Stimulated activated CD8-positive, alpha-beta memory T cell treated with anti-CD3 and anti-CD28 coated beads, Interleukin-15, amount 100 ng/mL, for 4 hours (primary cell): ENCODE data around the gene MIP.
A peak's percentile ranks its signal among the peaks of the same experiment; 100 is the strongest.
"Not testable (repeated sequence)": the region's sequence is repeated elsewhere in the genome, so short reads cannot be mapped to it uniquely, and the experiment has no call there.

Source experiments
- DNase-seq, 2 donors: peaks; one replicate each; pipeline ENCODE4 v3.0.0-alpha.2; 2020; ENCODE audit warnings: low read depth in 2 of 2

Gene MIP

DNA sequence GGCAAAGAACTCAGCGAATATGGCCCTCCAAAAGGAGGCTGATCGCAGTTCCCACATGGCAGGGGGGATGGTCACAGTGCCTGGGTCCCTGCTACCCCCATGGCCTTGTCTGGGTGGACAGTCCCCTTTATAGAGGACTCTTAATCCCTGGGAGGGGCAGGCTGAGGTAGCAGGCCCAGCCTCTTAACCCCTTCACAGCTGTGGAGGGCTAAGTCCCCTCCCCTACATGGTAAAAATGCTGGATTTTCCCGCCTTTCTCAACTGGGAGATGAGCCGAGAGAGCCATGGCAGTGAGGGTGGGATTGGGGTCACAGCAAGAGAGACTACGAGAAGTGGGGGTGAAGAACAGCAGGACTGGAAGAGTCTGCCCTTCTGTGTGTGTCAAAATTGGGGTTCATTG, at the start of gene MIP:
Gene MIP (minus strand): TSS at position 101 of the 400 bp plus-strand sequence. CDS start 44 bp downstream, at position 57.
- DNase-seq = no peak

DNA sequence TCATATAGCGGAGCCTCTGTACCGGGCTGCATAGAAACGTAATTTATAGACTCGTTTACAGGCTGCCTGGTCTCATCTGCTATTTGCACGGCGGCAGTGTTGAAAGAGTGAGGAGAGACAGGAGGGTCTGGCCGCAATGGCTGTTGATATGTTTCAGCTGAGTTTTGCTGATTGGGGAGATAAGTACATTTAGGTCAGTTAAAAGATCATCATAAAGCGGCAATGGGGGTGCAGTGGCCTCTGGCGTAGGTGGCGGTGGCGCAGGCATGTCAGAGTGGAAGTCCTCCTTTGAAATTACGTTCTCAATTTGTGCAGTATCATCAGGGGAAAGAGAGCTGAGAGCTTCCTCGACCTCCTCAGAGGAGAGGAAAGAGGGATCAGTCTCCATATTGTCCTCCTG, 45.4 kb upstream of the MIP start:
- not testable (repeated sequence) for DNase-seq

DNA sequence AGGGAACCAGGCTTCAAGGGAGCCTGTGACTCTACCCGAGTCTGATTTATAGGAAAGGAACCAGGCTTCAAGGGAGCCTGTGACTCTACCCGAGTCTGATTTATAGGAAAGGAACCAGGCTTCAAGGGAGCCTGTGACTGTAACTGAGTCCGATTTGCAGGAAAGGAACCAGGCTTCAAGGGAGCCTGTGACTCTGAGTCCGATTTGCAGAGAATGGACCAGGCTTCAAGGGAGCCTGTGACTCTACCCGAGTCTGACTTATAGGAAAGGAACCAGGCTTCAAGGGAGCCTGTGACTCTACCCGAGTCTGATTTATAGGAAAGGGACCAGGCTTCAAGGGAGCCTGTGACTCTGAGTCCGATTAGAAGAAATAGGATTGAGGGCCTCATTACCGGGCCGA, 45.0 kb upstream of the MIP start:
- not testable (repeated sequence) for DNase-seq

DNA sequence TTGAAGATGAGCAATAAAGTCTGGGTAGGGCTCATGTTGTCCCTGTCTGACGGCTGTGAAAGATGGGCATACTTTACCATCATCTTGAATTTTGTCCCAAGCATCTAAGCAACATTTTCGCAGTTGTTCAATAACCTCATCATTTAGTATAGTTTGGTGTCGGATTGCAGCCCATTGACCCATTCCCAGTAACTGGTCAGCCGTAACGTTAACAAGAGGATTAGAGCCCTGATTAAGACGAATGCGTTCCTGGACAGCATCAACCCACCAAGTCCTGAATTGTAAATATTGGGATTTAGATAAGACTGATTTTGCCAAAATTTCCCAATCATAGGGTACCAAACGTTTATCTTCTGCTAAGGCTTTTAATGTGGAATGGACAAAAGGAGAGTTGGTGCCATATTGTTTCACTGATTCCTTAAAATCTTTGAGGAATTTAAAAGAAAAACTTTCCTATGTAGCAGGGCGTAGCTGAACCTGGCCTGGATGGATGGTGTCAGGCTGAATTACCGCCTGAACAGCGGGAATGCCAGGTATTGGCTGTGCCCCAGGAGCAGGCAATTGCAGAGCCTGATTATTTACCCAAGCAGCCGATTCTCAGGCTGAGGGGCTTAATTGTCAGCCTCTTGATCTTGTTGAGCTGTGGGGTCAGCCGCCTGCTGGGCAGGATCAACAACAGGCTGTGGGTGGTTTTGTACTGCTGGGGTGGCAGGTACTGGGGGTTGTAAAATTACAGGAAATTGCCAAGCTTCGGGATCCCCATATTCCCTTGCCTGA, 43.9 kb upstream of the MIP start:
- DNase-seq = not testable (repeated sequence)

DNA sequence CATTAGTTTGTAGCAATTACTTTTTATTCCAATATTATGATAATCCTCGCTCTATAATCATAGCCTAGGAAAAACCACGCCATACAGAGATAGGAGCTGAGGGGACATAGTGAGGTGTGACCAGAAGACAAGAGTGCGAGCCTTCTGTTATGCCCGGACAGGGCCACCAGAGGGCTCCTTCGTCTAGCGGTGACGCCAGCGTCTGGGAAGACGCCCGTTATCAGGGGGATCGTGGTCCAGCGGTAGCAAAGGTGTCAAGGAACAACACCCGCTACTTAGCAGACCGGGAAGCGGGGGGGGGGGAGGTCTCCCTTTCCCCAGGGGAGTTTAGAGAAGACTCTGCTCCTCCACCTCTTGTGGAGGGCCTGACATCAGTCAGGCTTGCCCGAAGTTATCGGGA, 42.2 kb upstream of the MIP start:
- peak; percentile 10 to 31 for DNase-seq

DNA sequence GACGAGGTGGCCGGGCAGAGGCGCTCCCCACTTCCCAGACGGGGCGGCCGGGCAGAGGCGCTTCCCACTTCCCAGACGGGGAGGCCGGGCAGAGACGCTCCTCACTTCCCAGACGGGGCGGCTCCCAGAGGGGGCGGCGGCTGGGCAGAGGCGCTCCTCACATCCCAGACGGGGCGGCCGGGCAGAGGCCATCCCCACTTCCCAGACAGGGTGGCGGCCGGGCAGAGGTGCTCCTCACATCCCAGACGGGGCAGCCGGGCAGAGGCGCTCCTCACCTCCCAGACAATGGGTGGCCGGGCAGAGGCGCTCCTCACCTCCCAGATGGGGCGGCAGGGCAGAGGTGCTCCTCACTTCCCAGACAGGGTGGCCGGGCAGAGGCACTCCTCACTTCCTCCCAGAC, 40.0 kb upstream of the MIP start:
- DNase-seq = not testable (repeated sequence)

DNA sequence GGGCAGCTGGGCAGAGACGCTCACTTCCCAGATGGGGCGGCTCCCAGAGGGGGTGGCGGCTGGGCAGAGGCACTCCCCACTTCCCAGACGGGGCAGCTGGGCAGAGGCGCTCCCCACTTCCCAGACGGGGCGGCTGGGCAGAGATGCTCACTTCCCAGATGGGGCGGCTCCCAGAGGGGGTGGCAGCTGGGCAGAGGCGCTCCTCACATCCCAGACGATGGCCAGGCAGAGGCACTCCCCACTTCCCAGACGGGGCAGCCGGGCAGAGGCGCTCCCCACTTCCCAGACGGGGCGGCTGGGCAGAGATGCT, 39.6 kb upstream of the MIP start:
- DNase-seq = not testable (repeated sequence)

DNA sequence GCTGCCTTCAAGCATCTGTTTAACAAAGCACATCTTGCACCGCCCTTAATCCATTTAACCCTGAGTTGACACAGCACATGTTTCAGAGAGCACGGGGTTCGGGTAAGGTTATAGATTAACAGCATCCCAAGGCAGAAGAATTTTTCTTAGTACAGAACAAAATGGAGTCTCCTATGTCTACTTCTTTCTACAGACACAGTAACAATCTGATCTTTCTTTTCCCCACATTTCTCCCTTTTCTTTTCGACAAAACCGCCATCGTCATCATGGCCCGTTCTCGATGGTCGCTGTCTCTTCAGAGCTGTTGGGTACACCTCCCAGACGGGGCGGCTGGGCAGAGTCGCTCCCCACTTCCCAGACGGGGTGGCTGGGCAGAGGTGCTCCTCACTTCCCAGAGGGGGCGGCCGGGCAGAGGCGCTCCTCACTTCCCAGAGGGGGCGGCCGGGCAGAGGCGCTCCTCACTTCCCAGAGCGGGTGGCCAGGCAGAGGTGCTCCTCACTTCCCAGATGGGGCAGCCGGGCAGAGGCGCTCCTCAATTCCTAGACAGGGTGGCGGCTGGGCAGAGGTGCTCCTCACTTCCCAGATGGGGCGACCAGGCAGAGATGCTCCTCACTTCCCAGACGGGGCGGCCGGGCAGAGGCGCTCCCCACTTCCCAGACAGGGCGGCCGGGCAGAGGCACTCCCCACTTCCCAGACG, 39.1 kb upstream of the MIP start:
- DNase-seq = not testable (repeated sequence)

DNA sequence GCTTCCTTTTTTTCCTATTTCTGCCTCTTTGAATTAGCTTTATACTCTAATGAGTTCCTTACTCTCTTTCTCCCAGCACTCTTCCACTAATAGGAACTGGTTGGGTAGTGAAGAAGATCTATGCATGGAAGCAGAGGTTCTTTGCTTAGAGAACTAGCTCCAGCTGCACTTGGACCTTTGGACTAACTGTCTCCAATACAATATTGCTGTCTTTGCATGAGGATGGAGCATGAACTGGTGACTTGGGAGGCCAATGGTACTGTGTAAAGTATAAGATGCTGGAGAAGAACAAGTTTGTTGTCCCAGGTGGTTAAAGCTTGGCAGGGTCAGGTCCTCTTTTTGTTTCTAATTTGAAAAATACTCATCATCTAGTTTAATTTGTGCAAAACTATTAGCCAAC, 35.9 kb upstream of the MIP start:
- DNase-seq = no peak

DNA sequence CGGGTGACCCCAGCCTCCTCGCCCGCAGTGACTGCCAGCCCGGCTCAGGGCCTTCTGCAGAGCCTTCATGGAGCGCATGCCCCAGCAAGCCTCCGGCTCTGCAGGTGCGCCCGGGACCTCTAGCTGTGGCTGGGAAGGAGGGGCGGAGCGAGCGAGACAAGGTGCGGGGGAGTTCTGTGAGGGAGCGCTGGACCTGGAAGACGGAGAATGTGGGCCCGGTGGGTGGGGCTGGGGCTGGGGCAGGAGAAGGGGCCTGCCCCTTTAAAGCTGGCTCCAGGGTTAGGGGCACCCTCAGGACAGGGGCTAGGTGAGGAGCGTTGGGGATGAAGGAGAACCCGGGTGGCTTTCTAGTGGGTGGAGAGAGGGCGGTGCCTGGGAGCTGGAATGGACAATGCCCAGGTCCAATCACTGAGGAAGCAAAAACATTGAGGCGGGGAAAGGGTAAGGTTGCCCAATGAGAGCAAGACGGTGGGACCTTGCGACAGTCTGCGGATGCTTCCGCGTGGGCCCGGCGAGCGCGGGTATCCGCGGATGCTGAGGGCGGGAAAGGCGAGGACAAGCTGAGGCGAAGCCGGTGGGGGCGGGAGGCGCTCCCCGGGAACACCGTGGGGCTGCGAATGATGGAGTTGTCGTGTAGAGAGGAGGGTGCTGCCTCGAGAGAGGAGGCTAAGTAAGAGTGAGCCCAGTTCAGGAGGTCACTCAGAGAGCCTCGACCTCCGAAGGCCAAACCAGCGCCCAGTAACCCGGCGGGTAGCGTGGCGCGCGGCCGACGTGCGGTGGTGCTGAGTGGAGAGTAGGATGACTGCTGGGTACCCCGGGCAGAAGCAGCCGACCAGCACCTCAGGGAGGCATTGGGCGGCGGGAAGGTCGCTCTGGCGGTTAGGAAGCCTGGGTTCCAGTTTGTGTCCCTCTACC, 33.8 kb upstream of the MIP start, which contains the start of gene GLS2:
Gene GLS2 (minus strand): TSS at position 121 of the 915 bp plus-strand sequence. CDS start 43 bp downstream, at position 78.
- DNase-seq = peak; percentile 47 to 54

DNA sequence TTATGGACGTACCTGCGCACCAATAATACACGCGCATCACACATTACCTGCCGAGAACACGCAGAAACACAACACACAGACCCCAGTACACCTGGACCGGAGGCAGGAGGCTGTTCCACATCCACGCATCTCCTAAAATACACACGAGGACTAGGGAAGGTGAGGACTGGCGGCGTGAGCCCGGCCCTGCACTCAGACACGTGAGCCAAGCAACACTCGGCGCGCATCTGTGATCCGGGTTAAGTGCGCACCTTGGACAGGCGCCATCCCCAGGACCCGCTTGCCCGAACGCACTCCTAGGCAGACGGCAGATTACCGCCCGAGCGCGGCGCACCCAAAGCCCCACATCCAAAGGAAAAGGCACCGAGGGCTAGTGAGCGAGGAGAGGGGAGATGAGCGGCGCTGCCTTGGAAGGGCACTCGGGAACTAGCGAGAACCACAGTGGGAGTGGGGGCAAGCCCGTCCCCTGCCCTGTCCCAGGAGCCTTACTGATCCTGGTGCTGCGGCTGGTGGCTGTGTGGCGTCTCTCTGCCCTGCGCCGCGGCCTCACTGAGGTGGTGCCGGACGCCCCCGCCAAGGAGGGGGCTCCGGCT, 33.1 kb upstream of the MIP start:
- no peak for DNase-seq

DNA sequence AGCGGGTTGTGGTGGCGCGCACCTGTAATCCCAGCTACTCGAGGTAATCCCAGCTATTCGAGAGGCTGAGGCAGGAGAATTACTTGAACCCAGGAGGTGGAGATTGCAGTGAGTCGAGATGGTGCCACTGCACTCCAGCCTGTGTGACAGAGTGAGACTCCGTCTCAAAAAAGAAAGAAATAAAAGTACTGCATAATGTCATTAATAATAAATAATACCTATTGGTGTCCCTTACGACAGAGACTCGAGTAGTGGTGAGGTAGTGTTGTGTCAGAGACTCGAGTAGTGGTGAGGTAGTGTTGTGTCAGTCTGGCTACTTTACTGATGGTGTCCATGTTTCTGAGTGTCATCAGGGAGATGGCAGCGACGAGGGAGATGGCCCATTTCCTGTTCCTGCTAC, 32.2 kb upstream of the MIP start:
- no peak for DNase-seq

DNA sequence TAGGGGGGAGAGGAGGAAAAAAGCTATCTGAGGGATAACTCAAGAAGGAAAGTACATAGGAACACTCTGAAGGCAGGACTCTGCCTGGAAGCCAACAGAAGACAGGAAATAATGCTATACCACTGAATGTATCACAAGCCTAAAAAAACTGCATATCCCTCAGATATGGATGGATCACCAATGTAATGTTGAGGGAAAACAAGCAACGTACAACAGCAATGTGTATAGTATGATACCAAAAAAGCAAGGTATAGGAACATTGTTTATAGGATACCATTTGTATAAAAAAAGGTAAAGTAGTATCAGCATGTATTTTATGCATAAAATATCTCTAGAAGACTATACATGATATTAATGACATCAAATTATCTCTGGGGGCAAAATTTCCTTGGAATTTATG, 30.1 kb upstream of the MIP start:
- no peak for DNase-seq

DNA sequence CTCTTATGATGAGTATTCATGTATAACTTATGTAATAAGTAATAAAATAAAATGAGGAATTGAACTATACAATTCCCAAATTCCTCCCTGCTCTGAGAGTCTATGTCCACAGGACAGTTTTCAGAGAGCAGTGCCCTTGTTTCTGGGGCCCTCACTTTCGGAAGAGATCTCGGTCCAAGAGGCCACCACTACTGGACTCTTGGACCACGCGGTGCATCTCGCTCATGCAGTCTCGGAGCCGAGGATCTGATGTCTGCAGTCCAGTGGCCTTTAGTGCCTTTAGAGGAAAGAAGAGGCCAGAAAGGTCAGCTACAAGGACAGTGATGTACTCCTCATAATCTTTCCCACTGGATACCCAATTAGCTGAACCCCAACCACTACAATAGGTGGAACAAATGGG, 25.2 kb upstream of the MIP start:
- no peak for DNase-seq

DNA sequence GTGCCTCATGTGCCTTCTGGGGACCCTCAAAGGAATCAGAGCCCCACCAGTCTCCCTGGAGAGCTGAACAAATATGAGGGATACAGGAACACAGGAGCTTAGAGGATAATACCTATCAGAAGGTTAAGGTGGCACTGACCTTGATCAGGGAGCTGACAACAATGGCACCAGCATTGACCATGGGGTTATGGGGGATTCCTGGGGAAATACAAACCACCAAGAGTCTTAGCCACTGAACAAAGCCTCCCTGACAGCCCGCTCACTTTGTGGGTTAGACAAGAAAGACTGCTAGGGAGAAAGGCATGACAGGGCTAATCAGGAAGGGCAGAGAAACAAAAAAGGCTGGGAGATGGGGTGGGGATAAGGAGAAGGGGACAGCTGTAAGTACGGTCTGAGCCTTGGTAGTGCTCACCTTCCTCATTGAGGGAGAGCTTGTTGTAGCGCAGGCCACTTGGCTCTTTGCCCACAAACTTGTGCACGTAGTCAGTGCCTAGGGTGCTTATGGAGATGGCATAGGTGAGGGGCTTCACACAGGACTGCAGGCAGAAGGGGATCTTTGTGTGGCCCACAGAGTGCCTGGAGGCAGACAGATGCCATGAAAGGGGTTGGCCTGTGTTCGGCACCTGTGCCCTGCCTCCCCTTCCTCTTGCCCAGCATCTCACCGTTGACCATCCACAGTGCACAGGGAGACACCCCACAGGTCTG, 23.2 kb upstream of the MIP start:
- no peak for DNase-seq

DNA sequence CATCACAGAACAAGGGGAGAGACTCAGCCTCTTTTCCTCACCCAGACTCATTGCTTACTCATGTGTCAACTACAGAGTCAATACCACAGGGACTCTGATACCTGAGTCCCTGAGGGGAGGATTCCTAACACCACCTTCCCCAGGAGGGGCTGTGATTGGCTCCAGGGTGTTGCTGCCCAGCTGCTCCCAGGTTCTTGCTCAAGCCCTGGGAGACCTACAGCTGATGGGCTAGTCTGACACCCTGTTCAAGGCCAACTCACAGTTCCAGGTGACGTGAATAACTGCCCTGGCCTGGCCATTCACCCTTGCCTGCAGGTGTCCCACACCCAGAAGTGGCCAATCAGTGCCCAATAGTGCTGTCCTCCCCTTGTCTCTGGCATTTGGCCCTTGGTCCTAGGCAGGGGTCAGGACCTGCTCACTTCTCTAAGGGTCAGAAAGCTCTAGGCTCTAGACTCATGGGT, 22.5 kb upstream of the MIP start:
- DNase-seq = no peak

DNA sequence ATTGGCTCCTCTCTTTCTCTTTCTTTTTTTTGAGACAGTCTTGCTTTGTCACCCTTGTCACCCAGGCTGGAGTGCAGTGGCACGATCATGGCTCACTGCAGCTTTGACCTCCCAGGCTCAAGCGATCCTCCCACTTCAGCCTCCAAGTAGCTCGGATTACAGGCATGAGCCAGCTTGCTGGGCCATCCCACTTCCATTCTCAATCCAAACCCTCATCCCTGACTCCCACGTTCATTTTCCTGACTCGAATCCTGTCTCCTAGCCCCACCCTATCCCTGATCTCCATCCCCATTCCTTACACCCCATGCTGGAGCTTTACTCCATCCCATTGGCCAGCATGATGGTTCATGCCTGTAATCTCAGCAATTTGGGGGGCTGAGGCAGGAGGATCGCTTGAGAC, 21.7 kb upstream of the MIP start:
- DNase-seq = no peak

DNA sequence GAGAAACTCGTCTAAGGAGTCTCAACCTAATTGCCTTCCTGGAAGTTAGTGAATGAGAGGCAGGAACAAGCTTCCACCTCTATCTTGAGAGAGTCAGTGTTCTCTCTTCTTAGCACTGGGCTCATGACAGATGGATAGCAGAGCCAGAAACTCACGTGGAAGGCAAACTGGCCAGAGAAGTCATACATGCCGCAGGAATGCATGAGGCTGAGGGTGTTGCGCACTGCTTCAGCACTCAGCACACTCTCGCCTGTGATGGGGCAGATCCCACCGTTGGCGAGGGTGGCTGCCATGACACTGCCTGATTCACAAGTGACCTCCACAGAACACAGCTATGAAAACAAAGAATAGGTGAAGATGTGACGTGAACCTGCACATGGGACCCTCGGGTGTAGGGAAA, 19.9 kb upstream of the MIP start:
- DNase-seq = no peak

DNA sequence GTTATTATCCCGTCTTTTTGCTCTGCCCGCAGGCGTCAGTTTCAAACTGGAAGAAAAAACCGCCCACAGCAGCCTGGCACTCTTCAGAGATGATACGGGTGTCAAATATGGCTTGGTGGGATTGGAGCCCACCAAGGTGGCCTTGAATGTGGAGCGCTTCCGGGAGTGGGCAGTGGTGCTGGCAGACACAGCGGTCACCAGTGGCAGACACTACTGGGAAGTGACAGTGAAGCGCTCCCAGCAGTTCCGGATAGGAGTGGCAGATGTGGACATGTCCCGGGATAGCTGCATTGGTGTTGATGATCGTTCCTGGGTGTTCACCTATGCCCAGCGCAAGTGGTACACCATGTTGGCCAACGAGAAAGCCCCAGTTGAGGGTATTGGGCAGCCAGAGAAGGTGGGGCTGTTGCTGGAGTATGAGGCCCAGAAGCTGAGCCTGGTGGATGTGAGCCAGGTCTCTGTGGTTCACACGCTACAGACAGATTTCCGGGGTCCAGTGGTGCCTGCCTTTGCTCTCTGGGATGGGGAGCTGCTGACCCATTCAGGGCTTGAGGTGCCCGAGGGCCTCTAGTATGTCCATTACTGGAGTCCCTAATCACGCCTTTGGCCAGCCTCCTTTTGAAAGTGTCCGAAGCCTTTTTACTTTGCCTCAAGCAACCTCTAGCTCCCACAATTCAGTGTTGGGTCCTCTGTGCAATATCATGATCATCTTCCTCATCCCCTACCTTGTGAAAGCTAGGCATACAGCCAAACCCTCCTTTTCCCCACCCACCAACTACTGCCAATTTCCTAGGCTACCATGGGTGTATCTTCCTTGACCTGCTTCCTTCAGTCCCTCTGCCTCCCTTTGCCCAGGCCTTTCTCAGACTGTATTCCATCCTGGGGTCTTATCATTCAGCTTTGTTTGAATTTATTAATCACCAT, 14.8 kb upstream of the MIP start:
- no peak for DNase-seq
